H9 (cell line): ENCODE results near the gene PTPN7. TPM values are rescaled to one million over a fixed set of nuclear protein-coding genes. Genes with fewer than 3 reads are reported as not detected.
A peak's percentile ranks its signal among the peaks of the same experiment; 100 is the strongest.

Experiments
- DNase-seq: peaks from one replicate; pipeline ENCODE4 v3.0.0-alpha.2; 2017
- H2AFZ ChIP-seq: one replicate; pipeline ENCODE4 v1.6.1; 2013; ENCODE audit warnings: mild to moderate bottlenecking, low read length, control low read depth, moderate library complexity
- H2AK5ac ChIP-seq: 2 replicates; pipeline ENCODE4 v1.6.1; 2013; ENCODE audit warnings: low read length, control low read depth, mixed read lengths; ENCODE audit not compliant: insufficient read length
- H2BK120ac ChIP-seq: one replicate; pipeline ENCODE4 v1.6.1; 2013; ENCODE audit warnings: low read depth, mild to moderate bottlenecking, low read length, control low read depth, inconsistent platforms; ENCODE audit not compliant: poor library complexity, severe bottlenecking
- H2BK12ac ChIP-seq: 2 replicates; pipeline ENCODE4 v1.6.1; 2013; ENCODE audit warnings: low read length, control low read depth, mixed read lengths, low read depth; ENCODE audit not compliant: insufficient read length
- H2BK15ac ChIP-seq: 2 replicates; pipeline ENCODE4 v1.6.1; 2013; ENCODE audit warnings: low read depth, low read length, control low read depth
- H2BK20ac ChIP-seq: one replicate; pipeline ENCODE4 v1.6.1; 2013; ENCODE audit warnings: low read depth, mild to moderate bottlenecking, low read length, control low read depth, inconsistent platforms; ENCODE audit not compliant: poor library complexity, severe bottlenecking
- H2BK5ac ChIP-seq: 2 replicates; pipeline ENCODE4 v1.6.1; 2013; ENCODE audit warnings: low read length, control low read depth, mixed read lengths; ENCODE audit not compliant: insufficient read length
- H3K14ac ChIP-seq: 2 replicates; pipeline ENCODE4 v1.6.1; 2013; ENCODE audit warnings: low read length, control low read depth; ENCODE audit not compliant: insufficient read depth
- H3K18ac ChIP-seq: 2 replicates; pipeline ENCODE4 v1.6.1; 2013; ENCODE audit warnings: low read depth, mild to moderate bottlenecking, mixed read lengths, low read length, control low read depth; ENCODE audit not compliant: insufficient read length
- H3K23ac ChIP-seq: 2 replicates; pipeline ENCODE4 v1.6.1; 2013; ENCODE audit warnings: low read length, control low read depth, mixed read lengths, low read depth; ENCODE audit not compliant: insufficient read length
- H3K23me2 ChIP-seq: 2 replicates; pipeline ENCODE4 v1.6.1; 2013; ENCODE audit warnings: low read depth, mild to moderate bottlenecking, mixed read lengths, low read length, control low read depth; ENCODE audit not compliant: insufficient read length, poor library complexity, severe bottlenecking
- H3K27ac ChIP-seq: 2 replicates; pipeline ENCODE4 v1.5.1; 2013; ENCODE audit warnings: low read length, control low read depth, mixed read lengths, low read depth; ENCODE audit not compliant: insufficient read length
- H3K27me3 ChIP-seq: 2 replicates; pipeline ENCODE4 v1.6.1; 2013; ENCODE audit warnings: low read length, control low read depth, inconsistent platforms; ENCODE audit not compliant: insufficient read depth
- H3K4ac ChIP-seq: 2 replicates; pipeline ENCODE4 v1.6.1; 2013; ENCODE audit warnings: low read depth, mild to moderate bottlenecking, control low read depth, inconsistent platforms, low read length, moderate library complexity
- H3K4me1 ChIP-seq: 2 replicates; pipeline ENCODE4 v1.6.1; 2013; ENCODE audit warnings: low read length, control low read depth, inconsistent platforms; ENCODE audit not compliant: insufficient read depth
- H3K4me2 ChIP-seq: 2 replicates; pipeline ENCODE4 v1.6.1; 2013; ENCODE audit warnings: low read length, control low read depth, mixed read lengths; ENCODE audit not compliant: insufficient read length, insufficient read depth
- H3K56ac ChIP-seq: 2 replicates; pipeline ENCODE4 v1.6.1; 2013; ENCODE audit warnings: low read depth, mild to moderate bottlenecking, mixed read lengths, low read length, control low read depth; ENCODE audit not compliant: insufficient read length
- H3K79me1 ChIP-seq: 2 replicates; pipeline ENCODE4 v1.6.1; 2013; ENCODE audit warnings: low read depth, mild to moderate bottlenecking, moderate library complexity, low read length, control low read depth, inconsistent platforms; ENCODE audit not compliant: insufficient read depth, poor library complexity, severe bottlenecking
- H3K79me2 ChIP-seq: 2 replicates; pipeline ENCODE4 v1.6.1; 2013; ENCODE audit warnings: low read length, control low read depth, inconsistent platforms; ENCODE audit not compliant: insufficient read depth
- H3K9ac ChIP-seq: 2 replicates; pipeline ENCODE4 v1.6.1; 2013; ENCODE audit warnings: low read length, control low read depth, mixed read lengths; ENCODE audit not compliant: insufficient read length; ENCODE audit errors: extremely low read depth
- H3K9me3 ChIP-seq: one replicate; pipeline ENCODE4 v1.6.1; 2013; ENCODE audit warnings: low read depth, low read length, inconsistent platforms; ENCODE audit not compliant: control insufficient read depth
- H3T11ph ChIP-seq: one replicate; pipeline ENCODE4 v1.6.1; 2013; ENCODE audit warnings: mild to moderate bottlenecking, low read length, control low read depth, inconsistent platforms
- H4K20me1 ChIP-seq: one replicate; pipeline ENCODE4 v1.6.1; 2013; ENCODE audit not compliant: control insufficient read depth, insufficient read length, insufficient read depth
- H4K5ac ChIP-seq: 2 replicates; pipeline ENCODE4 v1.6.1; 2013; ENCODE audit warnings: low read depth, mild to moderate bottlenecking, mixed read lengths, low read length, control low read depth; ENCODE audit not compliant: insufficient read length
- H4K8ac ChIP-seq: replicated peaks from 2 replicates; pipeline ENCODE4 v1.6.1; 2013; ENCODE audit warnings: low read length, control low read depth, mixed read lengths, low read depth; ENCODE audit not compliant: insufficient read length
- H4K91ac ChIP-seq: 2 replicates; pipeline ENCODE4 v1.6.1; 2013; ENCODE audit warnings: low read depth, mild to moderate bottlenecking, moderate library complexity, mixed read lengths, low read length, control low read depth; ENCODE audit not compliant: insufficient read length
- H3K27ac Mint-ChIP-seq, 3 experiments: 2 replicates in 2 of 3; 3 replicates in 1 of 3; pipeline ENCODE4 v1.8.0; 2020 to 2021; ENCODE audit warnings: mixed read lengths in 3 of 3, mild to moderate bottlenecking in 1 of 3, moderate library complexity in 1 of 3
- H3K27me3 Mint-ChIP-seq: 2 replicates; pipeline ENCODE4 v1.8.0; 2021; ENCODE audit warnings: low read depth, mild to moderate bottlenecking, moderate library complexity, mixed read lengths
- H3K36me3 Mint-ChIP-seq, 3 experiments: 2 replicates in 2 of 3; 3 replicates in 1 of 3; pipeline ENCODE4 v1.8.0; 2020 to 2021; ENCODE audit warnings: low read depth in 3 of 3, mixed read lengths in 3 of 3; ENCODE audit not compliant: insufficient read depth in 1 of 3
- H3K4me1 Mint-ChIP-seq, 2 experiments: 2 replicates each; pipeline ENCODE4 v1.8.0; 2020; ENCODE audit warnings: mixed read lengths in 2 of 2
- H3K4me3 Mint-ChIP-seq, 2 experiments: 2 replicates in 1 of 2; 3 replicates in 1 of 2; pipeline ENCODE4 v1.8.0; 2020 to 2021; ENCODE audit warnings: mild to moderate bottlenecking in 2 of 2, mixed read lengths in 2 of 2, moderate library complexity in 1 of 2
- H3K9me3 Mint-ChIP-seq, 2 experiments: 2 replicates in 1 of 2; 3 replicates in 1 of 2; pipeline ENCODE4 v1.8.0; 2020; ENCODE audit warnings: mild to moderate bottlenecking in 2 of 2, mixed read lengths in 2 of 2, moderate library complexity in 1 of 2
- WGBS: extraction: QIAGEN DNeasy Blood & Tissue Kit; methylation state at CpG from one replicate; pipeline ENCODE4 v1.1.7; 2013; ENCODE audit warnings: missing lambda C conversion rate, low lambda C conversion rate, mixed read lengths; ENCODE audit not compliant: insufficient read length; ENCODE audit errors: extremely low coverage; 5-methylcytosine and 5-hydroxymethylcytosine counted together
- total RNA-seq: library from RNA; stranded (reverse); gene quantifications from 2 replicates; pipeline ENCODE4 v1.2.1, GENCODE V29; 2021
- TF ChIP-seq, protein P1 (sequence below): fragments of 200-600 bp; sonication (generic); conservative IDR thresholded peaks from 3 replicates; pipeline ENCODE4 v1.8.0; 2021; ENCODE audit warnings: antibody characterized with exemption, mild to moderate bottlenecking

PTPN7 gene
- total RNA-seq, 1 experiment from 2014 or later: 0.72 TPM

GRCh38 chr1:202143768-202144401, 16.5 kb downstream of the PTPN7 start:
- Histone ChIP-seq H3K9me3 (no peaks in the 10 kb centered on the region), H3K27me3 (no peaks in the 10 kb centered on the region; the same call in 1 of the 2 replicates), H3K18ac (no peak overlapping the region), H3K23ac (no peak overlapping the region), H2BK5ac (no peak overlapping the region), H3K4me1 (peaks cover 3% of the 10 kb centered on the region; the same call in 1 of the 2 replicates), H2BK20ac (no peak overlapping the region), H2BK12ac (no peak overlapping the region), H4K91ac (no peak overlapping the region), H3K14ac (no peak overlapping the region; the same call in 1 of the 2 replicates), H4K8ac (no peak overlapping the region), H3K23me2 (peaks cover 14% of the 10 kb centered on the region), H2AFZ (no peak overlapping the region), H4K5ac (no peak overlapping the region), H3K27ac (no peak overlapping the region), H3K9ac (peak overlapping the region; percentile 35), H2BK15ac (no peak overlapping the region), H4K20me1 (no peaks in the 10 kb centered on the region), H3K4ac (no peak overlapping the region), H3K56ac (no peak overlapping the region), H3K79me1 (peaks cover 11% of the 10 kb centered on the region), H3K79me2 (peaks cover 13% of the 10 kb centered on the region; the same call in 1 of the 2 replicates), H3T11ph (no peak overlapping the region), H2BK120ac (no peak overlapping the region), H3K4me2 (peak overlapping the region; percentile 74), H2AK5ac (no peak overlapping the region)
- DNase-seq: peak; percentile 74
- peaks cover 0 to 3% (median 3%) of the 10 kb centered on the region in 3 experiments; a peak in 3 of 7 replicates for H3K36me3 Mint-ChIP-seq
- WGBS: no CpG with 5 or more reads among the region's 58 CpGs
- TF ChIP-seq, protein P1, sequence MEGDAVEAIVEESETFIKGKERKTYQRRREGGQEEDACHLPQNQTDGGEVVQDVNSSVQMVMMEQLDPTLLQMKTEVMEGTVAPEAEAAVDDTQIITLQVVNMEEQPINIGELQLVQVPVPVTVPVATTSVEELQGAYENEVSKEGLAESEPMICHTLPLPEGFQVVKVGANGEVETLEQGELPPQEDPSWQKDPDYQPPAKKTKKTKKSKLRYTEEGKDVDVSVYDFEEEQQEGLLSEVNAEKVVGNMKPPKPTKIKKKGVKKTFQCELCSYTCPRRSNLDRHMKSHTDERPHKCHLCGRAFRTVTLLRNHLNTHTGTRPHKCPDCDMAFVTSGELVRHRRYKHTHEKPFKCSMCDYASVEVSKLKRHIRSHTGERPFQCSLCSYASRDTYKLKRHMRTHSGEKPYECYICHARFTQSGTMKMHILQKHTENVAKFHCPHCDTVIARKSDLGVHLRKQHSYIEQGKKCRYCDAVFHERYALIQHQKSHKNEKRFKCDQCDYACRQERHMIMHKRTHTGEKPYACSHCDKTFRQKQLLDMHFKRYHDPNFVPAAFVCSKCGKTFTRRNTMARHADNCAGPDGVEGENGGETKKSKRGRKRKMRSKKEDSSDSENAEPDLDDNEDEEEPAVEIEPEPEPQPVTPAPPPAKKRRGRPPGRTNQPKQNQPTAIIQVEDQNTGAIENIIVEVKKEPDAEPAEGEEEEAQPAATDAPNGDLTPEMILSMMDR: no peak
- peaks cover 13% of the 10 kb centered on the region for H3K27me3 Mint-ChIP-seq
- peak overlapping the region; percentile 24 to 79 (median 46); a peak in 5 of 7 replicates for H3K27ac Mint-ChIP-seq
- peaks cover 15 to 22% of the 10 kb centered on the region in 2 experiments for H3K4me1 Mint-ChIP-seq
- H3K4me3 Mint-ChIP-seq: peak overlapping the region; percentile 83 to 86
- H3K9me3 Mint-ChIP-seq: no peaks in the 10 kb centered on the region
